Kidney epithelial cell (primary cell): ENCODE measurements around the gene AP1B1. TPM values are rescaled to one million over a fixed set of nuclear protein-coding genes. Genes with fewer than 3 reads are reported as not detected.

Experiments
- DNase-seq: peaks from one replicate; pipeline ENCODE4 v3.0.0-alpha.2; 2010; ENCODE audit warnings: low read depth
- H3K27me3 ChIP-seq: 2 replicates; pipeline ENCODE4 v1.6.0; 2011; ENCODE audit warnings: low read length; ENCODE audit not compliant: control insufficient read depth, insufficient read depth
- H3K36me3 ChIP-seq: 2 replicates; pipeline ENCODE4 v1.5.1; 2011; ENCODE audit warnings: low read length; ENCODE audit not compliant: control insufficient read depth, insufficient read depth
- H3K4me3 ChIP-seq: 2 replicates; pipeline ENCODE4 v1.5.1; 2011; ENCODE audit warnings: low read depth, mild to moderate bottlenecking, control low read depth, low read length
- total RNA-seq: library from RNA; depleted of rRNA; stranded (reverse); fragments of >200 nt; gene quantifications from 2 replicates; pipeline ENCODE4 v1.2.3, GENCODE V29; 2015
- TF ChIP-seq, protein P1 (sequence below): IDR thresholded peaks from 2 replicates; pipeline ENCODE4 v1.5.1; 2011; ENCODE audit warnings: mild to moderate bottlenecking, moderate library complexity, low read length, control low read depth, inconsistent platforms; ENCODE audit not compliant: insufficient read depth, poor library complexity, severe bottlenecking

AP1B1 gene
- total RNA-seq, 1 donor from 2014 or later: 65.2 TPM

DNA sequence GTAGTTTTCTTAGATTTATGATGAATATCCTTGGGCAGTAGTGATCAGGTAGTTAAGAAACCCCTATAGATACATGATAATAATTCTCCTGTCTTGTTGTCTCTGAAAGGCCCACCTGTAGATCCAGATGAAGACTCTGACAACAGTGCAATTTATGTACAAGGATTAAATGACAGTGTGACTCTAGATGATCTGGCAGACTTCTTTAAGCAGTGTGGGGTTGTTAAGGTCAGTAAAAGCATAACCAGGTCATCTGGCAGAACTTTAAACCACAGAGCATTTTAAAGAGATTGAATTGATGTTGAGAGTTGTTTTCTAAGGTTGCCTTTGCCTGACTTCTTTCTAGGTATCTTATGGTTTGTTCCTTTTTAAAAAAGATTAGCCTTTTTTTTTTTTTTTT, 96.0 kb downstream of the AP1B1 start:
- Histone ChIP-seq H3K36me3 (peaks cover 2% of the 10 kb centered on the region), H3K4me3 (no peak overlapping the region), H3K27me3 (no peaks in the 10 kb centered on the region)
- TF ChIP-seq, protein P1, sequence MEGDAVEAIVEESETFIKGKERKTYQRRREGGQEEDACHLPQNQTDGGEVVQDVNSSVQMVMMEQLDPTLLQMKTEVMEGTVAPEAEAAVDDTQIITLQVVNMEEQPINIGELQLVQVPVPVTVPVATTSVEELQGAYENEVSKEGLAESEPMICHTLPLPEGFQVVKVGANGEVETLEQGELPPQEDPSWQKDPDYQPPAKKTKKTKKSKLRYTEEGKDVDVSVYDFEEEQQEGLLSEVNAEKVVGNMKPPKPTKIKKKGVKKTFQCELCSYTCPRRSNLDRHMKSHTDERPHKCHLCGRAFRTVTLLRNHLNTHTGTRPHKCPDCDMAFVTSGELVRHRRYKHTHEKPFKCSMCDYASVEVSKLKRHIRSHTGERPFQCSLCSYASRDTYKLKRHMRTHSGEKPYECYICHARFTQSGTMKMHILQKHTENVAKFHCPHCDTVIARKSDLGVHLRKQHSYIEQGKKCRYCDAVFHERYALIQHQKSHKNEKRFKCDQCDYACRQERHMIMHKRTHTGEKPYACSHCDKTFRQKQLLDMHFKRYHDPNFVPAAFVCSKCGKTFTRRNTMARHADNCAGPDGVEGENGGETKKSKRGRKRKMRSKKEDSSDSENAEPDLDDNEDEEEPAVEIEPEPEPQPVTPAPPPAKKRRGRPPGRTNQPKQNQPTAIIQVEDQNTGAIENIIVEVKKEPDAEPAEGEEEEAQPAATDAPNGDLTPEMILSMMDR: no peak
- no peak for DNase-seq

DNA sequence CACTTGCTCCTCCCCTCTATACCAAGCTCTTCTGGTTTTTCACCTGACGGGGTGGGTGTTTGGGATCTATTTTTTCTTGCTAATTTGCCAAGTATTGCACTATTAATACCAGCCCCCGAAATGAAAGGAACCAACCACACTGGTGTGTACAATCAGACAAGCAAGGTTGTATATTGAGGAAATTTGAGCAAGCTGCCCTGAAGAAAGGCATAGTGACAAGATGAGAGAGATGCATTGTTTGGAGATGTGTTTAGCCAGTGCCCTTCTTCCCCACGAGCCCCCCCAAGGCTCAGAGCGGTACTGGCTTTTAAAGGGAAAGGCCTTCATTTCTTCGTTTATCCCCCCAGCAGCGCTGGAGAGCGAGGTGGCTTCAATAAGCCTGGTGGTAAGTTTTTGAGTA, 97.2 kb downstream of the AP1B1 start:
- no peak for DNase-seq
- TF ChIP-seq, protein P1: no peak
- Histone ChIP-seq H3K4me3 (no peak overlapping the region), H3K27me3 (no peaks in the 10 kb centered on the region), H3K36me3 (no peaks in the 10 kb centered on the region)

DNA sequence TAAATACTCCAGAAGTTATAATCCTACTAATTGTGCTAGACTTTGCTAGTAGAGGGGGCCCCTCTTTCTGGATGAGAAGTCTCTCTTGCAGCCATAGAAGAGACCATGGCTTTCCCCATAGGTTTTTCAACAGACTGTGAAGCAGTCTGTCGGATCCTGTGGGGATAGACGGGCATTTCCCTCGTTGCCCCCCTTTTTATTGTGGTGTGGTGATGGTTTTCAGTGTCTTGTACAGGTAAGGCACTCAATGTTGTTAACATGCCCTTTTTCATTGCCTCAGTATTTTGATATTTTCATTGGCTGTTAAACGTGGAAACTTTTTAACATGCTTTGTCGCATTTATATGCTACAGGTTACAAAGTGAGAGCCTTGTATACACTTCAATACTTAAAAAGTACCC, 98.3 kb downstream of the AP1B1 start:
- DNase-seq: no peak
- Histone ChIP-seq H3K4me3 (no peak overlapping the region), H3K27me3 (no peaks in the 10 kb centered on the region), H3K36me3 (no peaks in the 10 kb centered on the region)
- TF ChIP-seq, protein P1: no peak

DNA sequence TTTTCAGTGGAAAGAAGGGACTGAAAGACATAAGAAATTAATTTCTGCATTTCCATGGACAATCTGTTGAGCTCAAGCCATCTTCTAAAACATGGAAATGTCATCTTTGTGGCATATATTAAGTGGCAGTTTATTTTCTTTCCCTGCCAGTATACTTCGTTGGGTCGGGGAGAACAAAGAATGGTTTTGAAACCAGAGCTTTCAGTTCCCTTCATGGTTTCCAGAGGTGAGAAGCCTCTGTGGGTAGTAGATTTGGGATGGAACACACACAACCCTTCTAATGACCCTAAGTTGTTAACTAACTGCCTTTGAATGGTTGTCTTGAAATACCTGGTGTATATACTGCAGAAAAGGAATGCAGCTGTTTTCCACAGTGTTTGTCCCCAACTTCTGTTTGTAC, 99.5 kb downstream of the AP1B1 start:
- no peak overlapping the region for H3K4me3 ChIP-seq
- no peaks in the 10 kb centered on the region for H3K27me3 ChIP-seq
- DNase-seq: no peak
- TF ChIP-seq, protein P1: no peak
- no peaks in the 10 kb centered on the region for H3K36me3 ChIP-seq

DNA sequence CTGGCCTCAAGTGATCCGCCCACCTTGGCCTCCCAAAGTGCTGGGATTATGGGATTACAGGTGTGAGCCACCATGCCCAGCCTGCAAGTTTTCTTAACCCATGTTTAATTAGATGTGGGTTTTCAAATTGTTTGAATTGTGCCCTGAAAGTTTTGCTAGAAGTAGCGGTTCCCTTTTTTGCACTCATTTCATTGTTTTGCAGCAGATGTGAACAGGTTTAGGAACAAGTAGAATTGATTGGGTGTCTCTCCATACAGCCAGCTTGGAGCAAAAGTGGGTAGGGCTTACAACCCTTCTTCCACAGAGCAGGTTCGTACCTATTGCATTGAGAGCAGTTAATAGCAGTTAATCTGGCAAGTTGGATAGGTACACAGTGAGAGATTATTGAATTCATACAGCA, 104.2 kb downstream of the AP1B1 start:
- Histone ChIP-seq H3K4me3 (no peak overlapping the region), H3K36me3 (no peaks in the 10 kb centered on the region), H3K27me3 (no peaks in the 10 kb centered on the region)
- DNase-seq: no peak
- TF ChIP-seq, protein P1: no peak

DNA sequence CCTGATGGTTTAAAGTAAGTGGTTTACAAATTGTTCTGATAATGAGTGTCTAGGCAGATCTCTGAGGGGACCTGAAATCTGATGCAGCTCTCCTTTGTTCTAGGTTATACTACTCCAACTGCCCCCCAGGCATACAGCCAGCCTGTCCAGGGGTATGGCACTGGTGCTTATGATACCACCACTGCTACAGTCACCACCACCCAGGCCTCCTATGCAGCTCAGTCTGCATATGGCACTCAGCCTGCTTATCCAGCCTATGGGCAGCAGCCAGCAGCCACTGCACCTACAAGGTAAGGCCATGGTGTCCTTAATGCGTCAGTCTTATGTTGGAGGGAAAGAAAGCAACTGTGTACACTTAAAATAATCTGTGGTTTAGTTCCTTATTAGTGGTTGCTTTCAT, 110.4 kb downstream of the AP1B1 start:
- Histone ChIP-seq H3K36me3 (peaks cover 3% of the 10 kb centered on the region), H3K4me3 (no peak overlapping the region), H3K27me3 (no peaks in the 10 kb centered on the region)
- TF ChIP-seq, protein P1: no peak
- DNase-seq: no peak
